Dedifferentiated amniotic fluid mesenchymal stem cell (primary cell): ENCODE measurements around the gene PRCD.
"Not testable (repeated sequence)": the region's sequence is repeated elsewhere in the genome, so short reads cannot be mapped to it uniquely, and the experiment has no call there.

Source experiments
- DNase-seq: peaks from one replicate; pipeline ENCODE4 v3.0.0-alpha.2; 2016; ENCODE audit errors: extremely low spot score

The PRCD gene

GRCh38 chr17:76527430-76528111 is 12.3 kb upstream of the PRCD start:
- DNase-seq: no peak

- no peak for DNase-seq
Observed at GRCh38 chr17:76528156-76528527, 11.7 kb upstream of the PRCD start.

GRCh38 chr17:76528528-76529223 is 11.2 kb upstream of the PRCD start:
- DNase-seq: no peak

GRCh38 chr17:76529224-76530094 is 10.4 kb upstream of the PRCD start:
- DNase-seq: peak; percentile 79

GRCh38 chr17:76530095-76530723 is 9.6 kb upstream of the PRCD start:
- DNase-seq: no peak

- DNase-seq: no peak
Observed at GRCh38 chr17:76530811-76531485, 8.9 kb upstream of the PRCD start.

- no peak for DNase-seq
Observed at GRCh38 chr17:76531486-76532038, 8.3 kb upstream of the PRCD start.

- DNase-seq: no peak
Observed at GRCh38 chr17:76532072-76532651, 7.7 kb upstream of the PRCD start.

- not testable (repeated sequence) for DNase-seq
Observed at GRCh38 chr17:76533640-76534359, 6.0 kb upstream of the PRCD start.

- no peak for DNase-seq
Observed at GRCh38 chr17:76534831-76535732, 4.8 kb upstream of the PRCD start.

GRCh38 chr17:76535788-76536510 is 3.9 kb upstream of the PRCD start:
- DNase-seq: no peak

- no peak for DNase-seq
Observed at GRCh38 chr17:76536511-76537287, 3.1 kb upstream of the PRCD start.

- DNase-seq: no peak
Observed at GRCh38 chr17:76537288-76537577, 2.6 kb upstream of the PRCD start.

- DNase-seq: no peak
Observed at GRCh38 chr17:76537578-76538280, 2.1 kb upstream of the PRCD start, which contains the start of gene CYGB. CYGB (minus strand) TSS chr17:76537709; CDS start chr17:76537542, 167 bp downstream.

- no peak for DNase-seq
Observed at GRCh38 chr17:76538281-76538931, 1.4 kb upstream of the PRCD start.

GRCh38 chr17:76538941-76539570 is 788 bp upstream of the PRCD start:
- no peak for DNase-seq
